CD4-positive, alpha-beta T cell (primary cell): Measurements from ENCODE around the gene ICA1. TPM values are rescaled to one million over a fixed set of nuclear protein-coding genes. Genes with fewer than 3 reads are reported as not detected.
A peak's percentile ranks its signal among the peaks of the same experiment; 100 is the strongest.

Experiments used
- ATAC-seq: fragments of 200-7000 bp; cut with Tn5 transposase; one replicate; pipeline ENCODE4 v1.10.0; 2022; ENCODE audit warnings: mild to moderate bottlenecking; ENCODE audit not compliant: poor library complexity
- CTCF ChIA-PET: fragments of 350-600 bp; sonication (Branson Sonifier 250); formaldehyde crosslinking; loops from one replicate; lab custom pipeline; 2021; ENCODE audit warnings: antibody characterized with exemption, inconsistent platforms; lab: Charles Lee
- POLR2A ChIA-PET: fragments of 350-600 bp; sonication (Branson Sonifier 250); formaldehyde crosslinking; loops from one replicate; lab custom pipeline; 2021; ENCODE audit warnings: antibody characterized with exemption, inconsistent platforms; lab: Charles Lee
- DNase-seq, 14 experiments: peaks; one replicate each; pipeline ENCODE4 v3.0.0-alpha.2; 2013 to 2020; ENCODE audit warnings: mixed read lengths in 2 of 14
- H3K27ac ChIP-seq, 2 donors: one replicate each; pipeline versions ENCODE4 v1.5.1 to v1.7.0; 2013; ENCODE audit warnings: low read length in 2 of 2, low read depth in 1 of 2, mild to moderate bottlenecking in 1 of 2
- H3K27me3 ChIP-seq, 2 experiments: 1 replicate in 1 of 2; 2 replicates in 1 of 2; pipeline versions ENCODE4 v1.6.1 to v1.7.0; 2013; ENCODE audit warnings: low read length in 2 of 2, control low read depth in 1 of 2, mild to moderate bottlenecking in 1 of 2, moderate library complexity in 1 of 2; ENCODE audit not compliant: insufficient read depth in 2 of 2, control insufficient read depth in 1 of 2
- H3K36me3 ChIP-seq: one replicate; pipeline ENCODE4 v1.6.1; 2013; ENCODE audit warnings: low read length, control low read depth; ENCODE audit not compliant: insufficient read depth
- H3K4me1 ChIP-seq: one replicate; pipeline ENCODE4 v1.6.1; 2013; ENCODE audit warnings: low read length, control low read depth; ENCODE audit not compliant: insufficient read depth
- H3K4me3 ChIP-seq: one replicate; pipeline ENCODE4 v1.5.1; 2013; ENCODE audit warnings: mild to moderate bottlenecking, low read length, moderate library complexity
- H3K9me3 ChIP-seq, 2 experiments: 1 replicate in 1 of 2; 2 replicates in 1 of 2; pipeline versions ENCODE4 v1.6.1 to v1.7.0; 2013; ENCODE audit warnings: low read length in 2 of 2, mild to moderate bottlenecking in 2 of 2, control low read depth in 1 of 2, moderate library complexity in 1 of 2; ENCODE audit not compliant: control insufficient read depth in 1 of 2, insufficient read depth in 1 of 2
- H3K27ac Mint-ChIP-seq: one replicate; pipeline ENCODE4 v1.8.0; 2020; ENCODE audit warnings: mixed read lengths
- H3K27me3 Mint-ChIP-seq: one replicate; pipeline ENCODE4 v1.8.0; 2021; ENCODE audit warnings: mixed read lengths
- H3K36me3 Mint-ChIP-seq: one replicate; pipeline ENCODE4 v1.8.0; 2021; ENCODE audit warnings: low read depth, mixed read lengths
- H3K4me1 Mint-ChIP-seq: one replicate; pipeline ENCODE4 v1.8.0; 2021; ENCODE audit warnings: low read depth, mixed read lengths
- H3K4me3 Mint-ChIP-seq: one replicate; pipeline ENCODE4 v1.8.0; 2020; ENCODE audit warnings: mild to moderate bottlenecking, mixed read lengths
- H3K9me3 Mint-ChIP-seq: one replicate; pipeline ENCODE4 v1.8.0; 2020; ENCODE audit warnings: mixed read lengths
- intact Hi-C, 2 experiments: fragments of 100-400 bp; cut with DNase I in 1 of 2; cut with micrococcal nuclease in 1 of 2; formaldehyde crosslinking; loops; one replicate each; pipeline versions ENCODE4 v1.15.1 to v1.9.0; 2023 to 2025; cut with DNase I, micrococcal nuclease
- total RNA-seq, 174 experiments: library from RNA in 2 of 174; stranded (reverse) in 2 of 174; gene quantifications; one replicate each; pipeline ENCODE4 v1.2.3 and lab custom pipeline; 2021 to 2026
- TF ChIP-seq, protein P1 (sequence below): fragments of 200-600 bp; IDR thresholded peaks from one replicate; pipeline ENCODE4 v1.8.0; 2022; ENCODE audit warnings: antibody characterized with exemption, mild to moderate bottlenecking

ICA1 gene
- total RNA-seq, 2 experiments from 2014 or later = 0.95 to 1.7 TPM

DNA sequence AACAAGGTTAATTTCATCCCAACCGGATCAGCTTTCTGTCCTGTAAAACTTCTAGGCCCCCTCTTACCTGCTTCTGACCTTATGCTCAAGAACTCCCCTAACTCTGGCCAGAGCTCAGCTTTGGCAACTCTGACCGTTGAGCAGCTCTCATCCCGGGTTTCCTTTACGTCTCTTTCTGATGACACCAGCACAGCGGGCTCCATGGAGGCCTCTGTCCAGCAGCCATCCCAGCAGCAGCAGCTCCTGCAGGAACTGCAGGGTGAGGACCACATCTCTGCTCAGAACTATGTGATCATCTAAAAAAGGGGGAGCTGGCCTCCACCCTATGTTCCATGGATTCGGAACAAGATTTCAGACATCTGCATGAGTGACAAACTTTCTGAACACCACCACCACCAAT, 175.7 kb downstream of the ICA1 start:
- no peak for ATAC-seq
- intact Hi-C loops = no loop called here
- TF ChIP-seq, protein P1, sequence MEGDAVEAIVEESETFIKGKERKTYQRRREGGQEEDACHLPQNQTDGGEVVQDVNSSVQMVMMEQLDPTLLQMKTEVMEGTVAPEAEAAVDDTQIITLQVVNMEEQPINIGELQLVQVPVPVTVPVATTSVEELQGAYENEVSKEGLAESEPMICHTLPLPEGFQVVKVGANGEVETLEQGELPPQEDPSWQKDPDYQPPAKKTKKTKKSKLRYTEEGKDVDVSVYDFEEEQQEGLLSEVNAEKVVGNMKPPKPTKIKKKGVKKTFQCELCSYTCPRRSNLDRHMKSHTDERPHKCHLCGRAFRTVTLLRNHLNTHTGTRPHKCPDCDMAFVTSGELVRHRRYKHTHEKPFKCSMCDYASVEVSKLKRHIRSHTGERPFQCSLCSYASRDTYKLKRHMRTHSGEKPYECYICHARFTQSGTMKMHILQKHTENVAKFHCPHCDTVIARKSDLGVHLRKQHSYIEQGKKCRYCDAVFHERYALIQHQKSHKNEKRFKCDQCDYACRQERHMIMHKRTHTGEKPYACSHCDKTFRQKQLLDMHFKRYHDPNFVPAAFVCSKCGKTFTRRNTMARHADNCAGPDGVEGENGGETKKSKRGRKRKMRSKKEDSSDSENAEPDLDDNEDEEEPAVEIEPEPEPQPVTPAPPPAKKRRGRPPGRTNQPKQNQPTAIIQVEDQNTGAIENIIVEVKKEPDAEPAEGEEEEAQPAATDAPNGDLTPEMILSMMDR = no peak
- Histone ChIP-seq H3K4me3 (no peak overlapping the region), H3K36me3 (peaks cover 29% of the 10 kb centered on the region), H3K27me3 (no peaks in the 10 kb centered on the region), H3K27ac (no peak overlapping the region), H3K4me1 (no peaks in the 10 kb centered on the region), H3K9me3 (no peaks in the 10 kb centered on the region)
- ChIA-PET POLR2A (interaction anchor here (1.0 to 1.2 kb wide), 2 partner anchors 10 to 66 kb away, joined by 3 read pairs; no protein-coding TSS in a partner anchor), CTCF (interaction anchor here (0.8 kb wide), 1 partner anchor 9 kb away, joined by 4 read pairs; no protein-coding TSS in a partner anchor)
- H3K4me3 Mint-ChIP-seq = no peak overlapping the region
- no peak for DNase-seq
- H3K36me3 Mint-ChIP-seq = peaks cover 56% of the 10 kb centered on the region
- no peaks in the 10 kb centered on the region for H3K27me3 Mint-ChIP-seq
- H3K27ac Mint-ChIP-seq = no peak overlapping the region
- peaks cover 19% of the 10 kb centered on the region for H3K4me1 Mint-ChIP-seq
- no peaks in the 10 kb centered on the region for H3K9me3 Mint-ChIP-seq

GRCh38 chr7:8085420-8085819, 176.5 kb downstream of the ICA1 start:
- intact Hi-C loops = no loop called here
- CTCF ChIA-PET = interaction anchor here (0.7 to 1.1 kb wide), 2 partner anchors 40 to 105 kb away, joined by 3 to 4 read pairs; no protein-coding TSS in a partner anchor

DNA sequence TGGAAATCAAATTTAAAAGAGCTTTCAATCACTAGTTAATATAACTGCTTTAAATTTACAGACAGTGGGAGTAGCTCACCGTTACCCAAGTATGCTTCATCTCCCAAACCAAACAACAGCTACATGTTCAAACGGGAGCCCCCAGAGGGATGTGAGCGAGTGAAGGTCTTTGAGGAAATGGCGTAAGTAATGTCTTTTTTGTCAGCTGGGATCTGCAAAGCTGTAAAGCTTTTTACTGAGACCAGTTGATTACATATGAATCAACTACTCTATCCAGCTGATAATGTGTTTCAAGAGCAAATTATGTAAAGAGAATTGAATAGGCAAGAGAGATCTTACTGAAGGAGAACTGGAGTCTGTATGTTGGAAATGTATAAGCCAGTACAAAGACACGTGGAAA, 177.1 kb downstream of the ICA1 start:
- H3K27ac ChIP-seq = no peak overlapping the region
- Mint-ChIP-seq H3K9me3 (no peaks in the 10 kb centered on the region), H3K27me3 (no peaks in the 10 kb centered on the region), H3K36me3 (peaks cover 51% of the 10 kb centered on the region), H3K4me3 (no peak overlapping the region), H3K27ac (peak overlapping the region; percentile 4), H3K4me1 (peaks cover 10% of the 10 kb centered on the region)
- intact Hi-C loops = no loop called here
- H3K9me3 ChIP-seq = no peaks in the 10 kb centered on the region
- no peak for ATAC-seq
- peaks cover 29% of the 10 kb centered on the region for H3K36me3 ChIP-seq
- ChIA-PET CTCF (interaction anchor here (0.7 to 1.1 kb wide), 2 partner anchors 41 to 105 kb away, joined by 3 to 4 read pairs; no protein-coding TSS in a partner anchor), POLR2A (interaction anchor here (1.4 kb wide), 1 partner anchor 11 kb away, joined by 3 read pairs; no protein-coding TSS in a partner anchor)
- no peaks in the 10 kb centered on the region for H3K27me3 ChIP-seq
- no peak overlapping the region for H3K4me3 ChIP-seq
- no peaks in the 10 kb centered on the region for H3K4me1 ChIP-seq
- TF ChIP-seq, protein P1 = no peak
- no peak for DNase-seq

More at GRCh38 chr7:8085420-8085819, 176.5 kb downstream of the ICA1 start:
- no peaks in the 10 kb centered on the region for H3K9me3 Mint-ChIP-seq
- H3K27me3 Mint-ChIP-seq = no peaks in the 10 kb centered on the region
- H3K36me3 ChIP-seq = peaks cover 29% of the 10 kb centered on the region
- POLR2A ChIA-PET = interaction anchor here (1.0 to 1.4 kb wide), 2 partner anchors 9 to 11 kb away, joined by 3 read pairs; no protein-coding TSS in a partner anchor
- no peak overlapping the region for H3K27ac ChIP-seq
- peaks cover 16% of the 10 kb centered on the region for H3K4me1 Mint-ChIP-seq
- no peaks in the 10 kb centered on the region for H3K27me3 ChIP-seq
- peaks cover 57% of the 10 kb centered on the region for H3K36me3 Mint-ChIP-seq
- peak overlapping the region; percentile 4 for H3K27ac Mint-ChIP-seq
- H3K4me3 Mint-ChIP-seq = no peak overlapping the region
- H3K9me3 ChIP-seq = no peaks in the 10 kb centered on the region
- DNase-seq (no peak), ATAC-seq (no peak)
- TF ChIP-seq, protein P1 = no peak
- H3K4me1 ChIP-seq = no peaks in the 10 kb centered on the region
- H3K4me3 ChIP-seq = no peak overlapping the region
